ENCODE measurements around the gene ZBTB45. TPM values are rescaled to one million over a fixed set of nuclear protein-coding genes. Genes with fewer than 3 reads are reported as not detected.
A peak's percentile ranks its signal among the peaks of the same experiment; 100 is the strongest.
"Not testable (repeated sequence)": the region's sequence is repeated elsewhere in the genome, so short reads cannot be mapped to it uniquely, and the experiment has no call there.

Gene ZBTB45
- total RNA-seq, 1 donor, result 6.9 TPM

GRCh38 chr19:58497634-58498170, 21.9 kb downstream of the ZBTB45 start:
- H3K9me3 ChIP-seq (ENCODE audit: low read depth, low read length), result no peaks in the 10 kb centered on the region
- peak; percentile 44 for DNase-seq (ENCODE audit: insufficient read length, low spot score, missing footprints)
- H3K4me3 ChIP-seq (ENCODE audit: insufficient read depth, low read length), result no peak overlapping the region
- H3K4me2 ChIP-seq (ENCODE audit: insufficient read depth, low read length), result no peak overlapping the region
- H2AFZ ChIP-seq (ENCODE audit: low read length), result no peak overlapping the region
- no peak overlapping the region for H3K27ac ChIP-seq (ENCODE audit: low read depth, low read length)
- no peaks in the 10 kb centered on the region for H3K79me2 ChIP-seq (ENCODE audit: insufficient read depth, low read length)
- no peaks in the 10 kb centered on the region for H4K20me1 ChIP-seq (ENCODE audit: insufficient read depth, low read length)
- no peak for TF ChIP-seq CTCF (IDR thresholded peaks at IDR 0.05; ENCODE audit: extremely low read depth, low read depth, low read length)
- no peaks in the 10 kb centered on the region for H3K36me3 ChIP-seq (ENCODE audit: insufficient read depth, low read length)
- no peaks in the 10 kb centered on the region for H3K27me3 ChIP-seq (ENCODE audit: insufficient read depth, low read length)
- peaks cover 5% of the 10 kb centered on the region for H3K4me1 ChIP-seq (ENCODE audit: insufficient read depth, low read length)

DNA sequence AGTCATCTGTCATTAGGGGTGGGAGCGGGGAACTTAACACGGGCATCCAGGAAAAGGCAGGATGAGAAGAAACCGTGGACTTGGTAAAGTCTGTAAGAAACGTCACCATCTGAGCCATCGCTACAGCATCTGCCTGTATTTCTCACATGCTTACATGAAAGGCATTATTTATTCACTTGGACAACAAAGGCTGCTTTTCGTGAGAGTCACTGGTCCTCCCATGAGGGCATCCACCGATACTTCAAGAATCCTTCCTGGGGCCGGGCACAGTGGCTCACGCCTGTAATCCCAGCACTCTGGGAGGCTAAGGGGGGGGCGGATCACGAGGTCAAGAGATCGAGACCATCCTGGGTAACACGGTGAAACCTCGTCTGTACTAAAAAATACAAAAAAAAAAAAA, 27.3 kb downstream of the ZBTB45 start:
- no peak for TF ChIP-seq CTCF (IDR thresholded peaks at IDR 0.05; ENCODE audit: extremely low read depth, low read depth, low read length)
- Histone ChIP-seq H4K20me1 (ENCODE audit: insufficient read depth, low read length) (no peaks in the 10 kb centered on the region), H2AFZ (ENCODE audit: low read length) (no peak overlapping the region), H3K4me2 (ENCODE audit: insufficient read depth, low read length) (no peak overlapping the region), H3K36me3 (ENCODE audit: insufficient read depth, low read length) (no peaks in the 10 kb centered on the region), H3K27ac (ENCODE audit: low read depth, low read length) (no peak overlapping the region), H3K79me2 (ENCODE audit: insufficient read depth, low read length) (no peaks in the 10 kb centered on the region), H3K9me3 (ENCODE audit: low read depth, low read length) (no peaks in the 10 kb centered on the region), H3K4me3 (ENCODE audit: insufficient read depth, low read length) (no peak overlapping the region), H3K4me1 (ENCODE audit: insufficient read depth, low read length) (no peaks in the 10 kb centered on the region), H3K27me3 (ENCODE audit: insufficient read depth, low read length) (no peaks in the 10 kb centered on the region)
- DNase-seq (ENCODE audit: insufficient read length, low spot score, missing footprints), result peak; percentile 31

- Histone ChIP-seq H3K27ac (ENCODE audit: low read depth, low read length) (no peak overlapping the region), H3K79me2 (ENCODE audit: insufficient read depth, low read length) (no peaks in the 10 kb centered on the region), H3K36me3 (ENCODE audit: insufficient read depth, low read length) (no peaks in the 10 kb centered on the region), H3K4me3 (ENCODE audit: insufficient read depth, low read length) (no peak overlapping the region), H4K20me1 (ENCODE audit: insufficient read depth, low read length) (no peaks in the 10 kb centered on the region), H3K4me2 (ENCODE audit: insufficient read depth, low read length) (no peak overlapping the region), H3K9me3 (ENCODE audit: low read depth, low read length) (no peaks in the 10 kb centered on the region), H3K27me3 (ENCODE audit: insufficient read depth, low read length) (no peaks in the 10 kb centered on the region), H3K4me1 (ENCODE audit: insufficient read depth, low read length) (no peaks in the 10 kb centered on the region), H2AFZ (ENCODE audit: low read length) (no peak overlapping the region)
- DNase-seq (ENCODE audit: insufficient read length, low spot score, missing footprints), result no peak
- no peak for TF ChIP-seq CTCF (IDR thresholded peaks at IDR 0.05; ENCODE audit: extremely low read depth, low read depth, low read length)
These were observed 28.2 kb downstream of the ZBTB45 start for GRCh38 chr19:58491393-58491792.

GRCh38 chr19:58484349-58484748, 35.3 kb downstream of the ZBTB45 start:
- not testable (repeated sequence) for H3K36me3 ChIP-seq (ENCODE audit: insufficient read depth, low read length); H3K9me3 ChIP-seq (ENCODE audit: low read depth, low read length); H3K27ac ChIP-seq (ENCODE audit: low read depth, low read length); H3K4me3 ChIP-seq (ENCODE audit: insufficient read depth, low read length); H2AFZ ChIP-seq (ENCODE audit: low read length); DNase-seq (ENCODE audit: insufficient read length, low spot score, missing footprints); H3K79me2 ChIP-seq (ENCODE audit: insufficient read depth, low read length); H3K4me2 ChIP-seq (ENCODE audit: insufficient read depth, low read length); H3K4me1 ChIP-seq (ENCODE audit: insufficient read depth, low read length); H3K27me3 ChIP-seq (ENCODE audit: insufficient read depth, low read length); H4K20me1 ChIP-seq (ENCODE audit: insufficient read depth, low read length)
